HepG2 (cell line): ENCODE measurements around the gene CNNM2. TPM values are rescaled to one million over a fixed set of nuclear protein-coding genes. Genes with fewer than 3 reads are reported as not detected.

Experiments used
- E2F5 ChIP-seq: sonication (generic); formaldehyde crosslinking; conservative IDR thresholded peaks from 2 replicates; pipeline ENCODE4 v1.4.0; 2020; ENCODE audit warnings: missing genetic modification reagents
- FOXO4 ChIP-seq: sonication (generic); formaldehyde crosslinking; conservative IDR thresholded peaks from 2 replicates; pipeline ENCODE4 v1.8.1; 2023; ENCODE audit warnings: missing genetic modification reagents
- HNF4A ChIP-seq: sonication (generic); formaldehyde crosslinking; IDR thresholded peaks from 2 replicates; pipeline ENCODE4 v1.4.0; 2020; ENCODE audit warnings: missing genetic modification reagents
- IKZF1 ChIP-seq: fragments of 450-650 bp; IDR thresholded peaks from 2 replicates; pipeline ENCODE4 v1.7.1; 2016
- KLF12 ChIP-seq: sonication (generic); formaldehyde crosslinking; IDR thresholded peaks from 2 replicates; pipeline ENCODE4 v1.4.0; 2020; ENCODE audit warnings: missing genetic modification reagents, borderline replicate concordance
- MAFF ChIP-seq: IDR thresholded peaks from 2 replicates; pipeline ENCODE4 v1.6.1; 2011; ENCODE audit warnings: low read depth, low read length, improper control_type of control experiment
- PRDM4 ChIP-seq: sonication (generic); formaldehyde crosslinking; IDR thresholded peaks from 2 replicates; pipeline ENCODE4 v1.9.0; 2021; ENCODE audit warnings: missing genetic modification reagents, borderline replicate concordance
- RBFOX2 ChIP-seq: fragments of 200-400 bp; formaldehyde crosslinking; IDR thresholded peaks from 2 replicates; pipeline ENCODE4 v1.6.1; 2017; ENCODE audit warnings: low read depth, mild to moderate bottlenecking, low read length
- RCOR2 ChIP-seq: IDR thresholded peaks from 2 replicates; pipeline ENCODE4 v1.6.1; 2016; ENCODE audit warnings: missing biosample characterization, missing genetic modification reagents
- RELA ChIP-seq: sonication (generic); formaldehyde crosslinking; IDR thresholded peaks from 2 replicates; pipeline ENCODE4 v1.4.0; 2020; ENCODE audit warnings: missing genetic modification reagents
- RORA ChIP-seq: sonication (generic); formaldehyde crosslinking; IDR thresholded peaks from 2 replicates; pipeline ENCODE4 v1.5.0; 2020; ENCODE audit warnings: mild to moderate bottlenecking, missing genetic modification reagents, moderate library complexity
- SKI ChIP-seq: fragments of 450-650 bp; IDR thresholded peaks from one replicate; pipeline ENCODE4 v1.6.1; 2018; ENCODE audit warnings: mild to moderate bottlenecking; ENCODE audit not compliant: partially characterized antibody
- SMYD3 ChIP-seq: sonication (generic); formaldehyde crosslinking; IDR thresholded peaks from 2 replicates; pipeline ENCODE4 v1.8.1; 2023; ENCODE audit warnings: mild to moderate bottlenecking, missing genetic modification reagents
- SOX6 ChIP-seq, 2 experiments: fragments of 450-650 bp in 1 of 2; sonication (generic) in 1 of 2; formaldehyde crosslinking in 1 of 2; IDR thresholded peaks; 2 replicates each; pipeline versions ENCODE4 v1.4.0 to v1.6.1; 2017 to 2020; ENCODE audit warnings: antibody characterized with exemption in 1 of 2, mild to moderate bottlenecking in 1 of 2, missing genetic modification reagents in 1 of 2
- TBL1XR1 ChIP-seq: fragments of 150-350 bp; IDR thresholded peaks from 2 replicates; pipeline ENCODE4 v1.6.1; 2014; ENCODE audit warnings: borderline replicate concordance, low read length; ENCODE audit not compliant: partially characterized antibody
- TGIF2 ChIP-seq: IDR thresholded peaks from 2 replicates; pipeline ENCODE4 v1.6.1; 2016; ENCODE audit warnings: control low read depth, missing compliant biosample characterization
- TMF1 ChIP-seq: sonication (generic); formaldehyde crosslinking; IDR thresholded peaks from 2 replicates; pipeline ENCODE4 v1.8.1; 2022; ENCODE audit warnings: low read depth, missing genetic modification reagents
- ZBTB46 ChIP-seq: sonication (generic); formaldehyde crosslinking; IDR thresholded peaks from 2 replicates; pipeline ENCODE4 v1.4.0; 2020; ENCODE audit warnings: mild to moderate bottlenecking, missing genetic modification reagents, borderline replicate concordance
- ZNF337 ChIP-seq: sonication (generic); formaldehyde crosslinking; IDR thresholded peaks from 2 replicates; pipeline ENCODE4 v1.5.1; 2020; ENCODE audit warnings: missing genetic modification reagents, low read depth, mild to moderate bottlenecking, borderline replicate concordance
- ZNF383 ChIP-seq: sonication (generic); formaldehyde crosslinking; IDR thresholded peaks from 2 replicates; pipeline ENCODE4 v1.4.0; 2020; ENCODE audit warnings: missing genetic modification reagents, mild to moderate bottlenecking, borderline replicate concordance
- ZNF792 ChIP-seq: IDR thresholded peaks from 2 replicates; pipeline ENCODE4 v1.6.1; 2016
- ZNF878 ChIP-seq: sonication (generic); formaldehyde crosslinking; IDR thresholded peaks from 2 replicates; pipeline ENCODE4 v1.8.1; 2023; ENCODE audit warnings: mild to moderate bottlenecking, missing genetic modification reagents, moderate library complexity
- polyA plus RNA-seq, 8 experiments: library from polyadenylated mRNA; depleted of rRNA in 3 of 8; stranded (reverse) in 7 of 8; unstranded in 1 of 8; fragments of >200 nt; fragmentation: Illumina TruSeq in 4 of 8; extraction: Trizol in 4 of 8; gene quantifications; 2 replicates each; pipeline versions ENCODE4 v1.2.1 to v1.2.3, GENCODE V29; 2011 to 2016; ENCODE audit warnings: low read depth in 4 of 8, missing spikeins in 1 of 8, mixed read lengths in 1 of 8; ENCODE audit not compliant: insufficient read depth in 1 of 8
- total RNA-seq, 5 experiments: library from RNA; depleted of rRNA; stranded (reverse); fragments of >200 nt; fragmentation: Illumina TruSeq; extraction: Trizol; gene quantifications; 2 replicates each; pipeline ENCODE4 v1.2.3, GENCODE V29; 2016; ENCODE audit warnings: low read depth in 1 of 5

Gene CNNM2
- total and polyA plus RNA-seq, 2 of the 13 experiments (the other 11 are each of a cell fraction or from before 2014, with no cell fraction given): 7.1 to 9.0 TPM

GRCh38 chr10:102917962-102918816, at the start of gene CNNM2 (continued):
- TF ChIP-seq TGIF2 (peak; percentile 30; the same call in 1 of the 2 replicates), TMF1 (CRISPR knock-in tag) (no peak), ZNF383 (CRISPR knock-in tag) (no peak), ZNF337 (CRISPR knock-in tag) (no peak), FOXO4 (no peak), RELA (CRISPR knock-in tag) (no peak), ZNF878 (CRISPR knock-in tag) (0 out of 2 replicates have a peak, but pooled peaks have one; percentile 22), SMYD3 (CRISPR knock-in tag) (0 out of 2 replicates have a peak, but pooled peaks have one; percentile 24), RORA (CRISPR knock-in tag) (no peak), RBFOX2 (peak; percentile 89), PRDM4 (CRISPR knock-in tag) (no peak), RCOR2 (no peak), KLF12 (0 out of 2 replicates have a peak, but pooled peaks have one; percentile 69), MAFF (no peak), TBL1XR1 (no peak), SKI (peak; percentile 21), HNF4A (CRISPR knock-in tag) (0 out of 2 replicates have a peak, but pooled peaks have one; percentile 6), ZNF792 (0 out of 2 replicates have a peak, but pooled peaks have one; percentile 73), IKZF1 (no peak), SOX6 (IDR thresholded peaks at IDR 0.05) (no peak), SOX6 (CRISPR knock-in tag; IDR thresholded peaks at IDR 0.05) (peak; percentile 63), ZBTB46 (CRISPR knock-in tag) (no peak), E2F5 (CRISPR knock-in tag) (0 out of 2 replicates have a peak, but pooled peaks have one; percentile 19)
